Upper lobe of left lung (tissue), 6 donors: ENCODE results near the gene PWP1. TPM values are rescaled to one million over a fixed set of nuclear protein-coding genes. Genes with fewer than 3 reads are reported as not detected.

Source experiments
- ATAC-seq, 2 donors: fragments of 200-7000 bp; cut with Tn5 transposase; one replicate each; pipeline ENCODE4 v1.9.1; 2022; ENCODE audit warnings: mild to moderate bottlenecking in 2 of 2, moderate library complexity in 2 of 2; ENCODE audit not compliant: low FRiP score in 2 of 2
- DNase-seq, 2 donors: peaks; one replicate each; pipeline ENCODE4 v3.0.0-alpha.2; 2019 to 2020
- H3K27ac ChIP-seq, 4 donors: fragments of 200-600 bp; sonication (generic); one replicate each; pipeline ENCODE4 v1.5.1; 2016 to 2019
- H3K27me3 ChIP-seq, 4 donors: fragments of 200-600 bp; sonication (generic); one replicate each; pipeline ENCODE4 v1.5.1; 2017 to 2019
- H3K36me3 ChIP-seq, 4 donors: fragments of 200-600 bp; sonication (generic); one replicate each; pipeline ENCODE4 v1.5.1; 2016 to 2019
- H3K4me1 ChIP-seq, 4 donors: fragments of 200-600 bp; sonication (generic); one replicate each; pipeline ENCODE4 v1.5.1; 2018 to 2019
- H3K4me3 ChIP-seq, 4 donors: fragments of 200-600 bp; sonication (generic); one replicate each; pipeline ENCODE4 v1.5.1; 2017 to 2019; ENCODE audit warnings: mild to moderate bottlenecking in 2 of 4, moderate library complexity in 1 of 4
- H3K9me3 ChIP-seq, 4 donors: fragments of 200-600 bp; sonication (generic); one replicate each; pipeline ENCODE4 v1.5.1; 2018 to 2019
- EP300 ChIP-seq, 4 donors: sonication (generic); formaldehyde crosslinking; IDR thresholded peaks; one replicate each; pipeline ENCODE4 v1.5.1; 2017; ENCODE audit warnings: antibody characterized with exemption in 4 of 4, control low read depth in 2 of 4
- POLR2A ChIP-seq, 4 donors: fragments of 450-650 bp; IDR thresholded peaks; one replicate each; pipeline ENCODE4 v1.5.1; 2016 to 2017; ENCODE audit warnings: antibody characterized with exemption in 4 of 4, mild to moderate bottlenecking in 2 of 4
- POLR2AphosphoS5 ChIP-seq, 2 donors: sonication (generic); formaldehyde crosslinking; IDR thresholded peaks; one replicate each; pipeline ENCODE4 v1.5.1; 2017; ENCODE audit warnings: antibody characterized with exemption in 2 of 2
- WGBS, 2 donors: methylation state at CpG; one replicate each; pipeline ENCODE4 v1.1.5; 2017 to 2018; 5-methylcytosine and 5-hydroxymethylcytosine counted together
- total RNA-seq, 6 donors: library from RNA; depleted of rRNA in 4 of 6; stranded (reverse); fragments of >200 nt in 4 of 6; gene quantifications; one replicate each; pipeline versions ENCODE4 v1.1.0 to v1.2.1, GENCODE V29; 2016 to 2021
- TF ChIP-seq, protein P1 (sequence below), 6 experiments: fragments of 450-650 bp in 4 of 6; fragments of 200-600 bp in 2 of 6; sonication (generic) in 2 of 6; IDR thresholded peaks; one replicate each; pipeline ENCODE4 v1.5.1; 2016 to 2019; ENCODE audit warnings: antibody characterized with exemption in 6 of 6
- donor health status: DM: no; HTN: no; CAD: no; lungs with moderate emphysema.
- donor health status: DM: no; HTN: yes; CAD: no; lungs with severe emphysema.

Gene PWP1
- total RNA-seq, 6 donors from 2014 or later: 23.6 to 87.0 (median 39.3) TPM

DNA sequence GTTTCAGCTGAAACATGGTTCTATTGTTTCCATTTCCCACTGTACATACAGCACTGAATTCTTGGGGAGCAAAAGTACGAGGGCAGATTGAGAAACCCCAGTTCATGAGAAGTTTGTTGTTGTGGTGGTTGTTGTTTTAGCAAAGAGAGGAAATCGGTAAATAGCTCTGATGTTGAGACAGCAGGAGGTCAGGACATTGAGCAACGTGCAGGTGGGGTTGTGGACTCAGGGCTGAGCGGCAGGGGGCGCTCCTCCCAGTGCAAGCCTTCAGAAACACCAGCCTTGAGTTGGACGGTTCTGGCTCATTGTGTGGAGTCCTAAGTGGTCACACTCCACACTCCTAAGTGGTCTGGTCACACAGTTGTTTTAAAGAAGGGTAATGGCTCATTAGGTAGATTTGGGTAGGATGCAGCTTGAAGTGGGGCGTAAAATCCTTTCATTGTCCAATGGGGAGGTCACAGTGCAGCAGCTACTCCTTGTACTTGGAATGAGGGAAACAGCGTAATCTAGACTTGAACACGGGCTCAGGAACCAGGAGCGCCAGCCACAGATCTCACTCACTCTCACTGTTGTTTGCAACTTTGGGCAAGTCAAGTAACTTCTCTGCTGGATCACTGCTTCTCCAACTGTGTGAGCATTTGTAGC lies 14.5 kb upstream of the PWP1 start:
- Histone ChIP-seq H3K27me3 (no peaks in the 10 kb centered on the region), H3K4me1 (no peaks in the 10 kb centered on the region), H3K9me3 (no peaks in the 10 kb centered on the region), H3K36me3 (no peaks in the 10 kb centered on the region), H3K27ac (no peak overlapping the region), H3K4me3 (no peak overlapping the region)
- ATAC-seq (peak in 1 of 2 donors; percentile 44), DNase-seq (peak; percentile 31 to 72)
- TF ChIP-seq, protein P1, sequence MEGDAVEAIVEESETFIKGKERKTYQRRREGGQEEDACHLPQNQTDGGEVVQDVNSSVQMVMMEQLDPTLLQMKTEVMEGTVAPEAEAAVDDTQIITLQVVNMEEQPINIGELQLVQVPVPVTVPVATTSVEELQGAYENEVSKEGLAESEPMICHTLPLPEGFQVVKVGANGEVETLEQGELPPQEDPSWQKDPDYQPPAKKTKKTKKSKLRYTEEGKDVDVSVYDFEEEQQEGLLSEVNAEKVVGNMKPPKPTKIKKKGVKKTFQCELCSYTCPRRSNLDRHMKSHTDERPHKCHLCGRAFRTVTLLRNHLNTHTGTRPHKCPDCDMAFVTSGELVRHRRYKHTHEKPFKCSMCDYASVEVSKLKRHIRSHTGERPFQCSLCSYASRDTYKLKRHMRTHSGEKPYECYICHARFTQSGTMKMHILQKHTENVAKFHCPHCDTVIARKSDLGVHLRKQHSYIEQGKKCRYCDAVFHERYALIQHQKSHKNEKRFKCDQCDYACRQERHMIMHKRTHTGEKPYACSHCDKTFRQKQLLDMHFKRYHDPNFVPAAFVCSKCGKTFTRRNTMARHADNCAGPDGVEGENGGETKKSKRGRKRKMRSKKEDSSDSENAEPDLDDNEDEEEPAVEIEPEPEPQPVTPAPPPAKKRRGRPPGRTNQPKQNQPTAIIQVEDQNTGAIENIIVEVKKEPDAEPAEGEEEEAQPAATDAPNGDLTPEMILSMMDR (IDR thresholded peaks at IDR 0.05): peak in 5 of 6 experiments; percentile 33 to 48 (median 39)
- no peak for TF ChIP-seq POLR2AphosphoS5 (IDR thresholded peaks at IDR 0.05)
- WGBS, 2 donors: 38 to 40% methylated on average over 10 of the region's 10 CpGs

DNA sequence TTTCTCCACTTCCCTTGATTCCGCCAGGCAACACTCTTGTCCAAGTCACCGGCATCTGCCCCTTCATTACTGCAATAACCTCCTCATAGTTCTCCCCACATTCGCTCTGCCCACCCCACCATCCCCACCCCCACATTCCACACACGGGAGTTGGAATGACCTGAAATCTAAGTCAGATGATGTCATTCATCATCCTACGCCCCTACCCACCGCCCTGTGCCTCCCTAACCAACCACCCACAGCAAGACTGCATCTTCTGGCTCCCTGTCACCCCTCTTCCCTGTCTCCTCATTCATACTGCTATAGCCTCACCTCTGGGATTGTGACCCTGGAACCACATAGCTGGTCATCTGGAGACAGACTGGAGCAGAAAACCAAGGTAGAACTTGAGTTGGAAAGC lies 7.9 kb upstream of the PWP1 start:
- Histone ChIP-seq H3K4me1 (no peaks in the 10 kb centered on the region), H3K4me3 (no peak overlapping the region), H3K27ac (no peak overlapping the region), H3K27me3 (no peaks in the 10 kb centered on the region), H3K9me3 (no peaks in the 10 kb centered on the region), H3K36me3 (no peaks in the 10 kb centered on the region)
- DNase-seq (no peak), ATAC-seq (no peak)
- 61 to 77% methylated on average over 6 of the region's 6 CpGs for WGBS, 2 donors
- TF ChIP-seq POLR2A (IDR thresholded peaks at IDR 0.05) (no peak), EP300 (IDR thresholded peaks at IDR 0.05) (no peak), POLR2AphosphoS5 (IDR thresholded peaks at IDR 0.05) (no peak)
- TF ChIP-seq, protein P1 (IDR thresholded peaks at IDR 0.05): no peak

DNA sequence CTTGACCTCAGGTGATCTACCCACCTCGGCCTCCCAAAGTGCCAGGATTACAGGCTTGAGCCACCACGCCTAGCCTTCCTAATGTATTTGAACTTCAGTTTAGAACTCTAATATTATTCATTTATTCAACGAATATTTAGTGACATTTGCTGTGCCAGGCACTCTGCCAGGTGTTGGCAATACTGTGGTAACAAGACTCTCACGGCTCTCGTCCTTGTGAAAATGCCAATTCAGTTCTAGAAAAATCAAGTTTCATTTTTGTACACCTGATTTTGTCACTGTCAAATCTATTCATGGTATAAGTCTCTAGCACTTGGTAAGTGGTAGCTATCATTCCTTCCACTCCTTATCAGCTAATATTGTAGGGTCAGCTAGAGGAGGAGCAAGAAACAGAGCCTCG lies 6.3 kb upstream of the PWP1 start:
- H3K9me3 ChIP-seq: no peaks in the 10 kb centered on the region
- no peak overlapping the region for H3K4me3 ChIP-seq
- ATAC-seq: no peak
- TF ChIP-seq POLR2A (IDR thresholded peaks at IDR 0.05): no peak
- no peak for TF ChIP-seq POLR2AphosphoS5 (IDR thresholded peaks at IDR 0.05)
- H3K4me1 ChIP-seq: no peaks in the 10 kb centered on the region
- WGBS, 2 donors: 56 to 64% methylated on average over 6 of the region's 6 CpGs
- no peaks in the 10 kb centered on the region for H3K27me3 ChIP-seq
- H3K27ac ChIP-seq: no peak overlapping the region
- H3K36me3 ChIP-seq: no peaks in the 10 kb centered on the region
- DNase-seq: no peak

DNA sequence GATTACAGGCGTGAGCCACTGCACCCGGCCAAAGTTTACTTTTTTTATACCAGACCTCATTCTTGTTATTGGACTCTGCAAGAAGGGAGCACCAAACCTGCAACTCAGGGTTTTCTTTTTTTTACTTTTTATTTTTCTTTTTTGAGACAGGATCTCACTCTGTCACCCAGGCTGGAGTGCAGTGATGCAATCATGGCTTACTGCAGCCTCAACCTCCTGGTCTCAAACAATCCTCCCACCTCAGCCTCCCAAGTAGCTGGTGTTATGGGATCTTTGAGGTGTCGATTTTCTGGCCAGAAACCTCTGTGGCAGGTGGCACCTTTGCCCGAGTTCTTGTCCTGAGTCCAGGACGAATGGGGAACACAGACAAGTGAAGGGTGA lies 4.2 kb upstream of the PWP1 start:
- ATAC-seq: no peak
- 76 to 83% methylated on average over 5 of the region's 5 CpGs for WGBS, 2 donors
- TF ChIP-seq, protein P1 (IDR thresholded peaks at IDR 0.05): no peak
- TF ChIP-seq POLR2AphosphoS5 (IDR thresholded peaks at IDR 0.05): no peak
- no peak for TF ChIP-seq POLR2A (IDR thresholded peaks at IDR 0.05)
- no peak for TF ChIP-seq EP300 (IDR thresholded peaks at IDR 0.05)

DNA sequence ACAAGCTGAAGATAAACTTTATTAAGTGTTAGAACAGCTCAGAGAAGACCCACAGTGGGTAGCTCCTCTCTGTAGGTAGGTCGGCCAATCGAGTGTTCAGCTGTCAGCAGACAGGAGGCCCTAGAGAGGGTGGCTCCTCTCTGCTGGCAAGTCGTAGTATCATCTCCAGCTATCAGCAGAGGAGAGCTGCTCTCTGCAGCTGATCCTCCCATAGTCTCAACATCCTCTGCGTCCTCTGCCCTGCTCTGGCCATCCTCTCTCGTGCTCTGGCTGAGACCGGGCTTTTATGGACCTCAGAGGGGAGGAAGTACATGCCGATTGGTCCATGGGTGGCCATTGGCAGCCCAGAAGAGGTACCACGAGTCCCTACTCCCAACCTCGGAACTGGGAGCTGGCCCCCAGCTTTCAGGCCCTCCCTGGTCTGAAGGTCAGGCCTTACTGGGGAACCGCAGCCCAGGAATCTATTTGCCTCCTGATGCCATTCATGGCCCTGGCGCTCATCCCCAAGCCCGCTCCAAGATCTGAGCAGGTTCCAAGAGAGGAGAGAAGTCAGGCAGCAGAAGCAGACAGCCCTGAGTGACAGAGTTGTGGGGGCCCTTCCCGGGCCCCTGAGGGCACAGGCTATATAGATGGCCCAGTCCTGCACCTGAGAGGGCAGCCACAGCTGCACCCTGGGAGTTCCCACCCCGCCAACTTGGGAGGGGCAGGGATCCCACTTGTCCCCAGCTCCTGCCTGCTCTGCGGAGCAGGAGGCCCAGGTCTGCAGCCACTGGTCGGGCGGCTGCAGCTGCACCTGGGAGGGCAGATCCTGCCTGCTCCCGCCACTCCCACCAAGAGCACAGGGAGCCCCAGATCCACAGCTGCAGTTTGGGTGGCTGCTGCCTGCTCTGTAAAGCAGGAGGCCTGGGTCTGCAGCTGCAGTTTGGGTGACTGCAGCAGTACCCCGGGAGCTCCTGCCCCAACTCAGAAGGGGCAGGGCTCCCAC lies 3.5 kb upstream of the PWP1 start:
- Histone ChIP-seq H3K27ac (no peak overlapping the region), H3K27me3 (no peaks in the 10 kb centered on the region), H3K4me1 (peaks cover 16 to 22% (median 18%) of the 10 kb centered on the region in 4 donors), H3K4me3 (no peak overlapping the region), H3K36me3 (no peaks in the 10 kb centered on the region), H3K9me3 (no peaks in the 10 kb centered on the region)
- TF ChIP-seq POLR2AphosphoS5 (IDR thresholded peaks at IDR 0.05): no peak
- peak in 1 of 2 donors; percentile 54 for DNase-seq
- 72 to 79% methylated on average over 11 to 17 of the region's 19 CpGs for WGBS, 2 donors
- ATAC-seq: no peak

More for the DNA sequence above, 4.2 kb upstream of the PWP1 start:
- Histone ChIP-seq H3K36me3 (no peaks in the 10 kb centered on the region), H3K9me3 (no peaks in the 10 kb centered on the region), H3K4me1 (peaks cover 9 to 16% (median 11%) of the 10 kb centered on the region in 4 donors), H3K27me3 (no peaks in the 10 kb centered on the region), H3K27ac (no peak overlapping the region), H3K4me3 (no peak overlapping the region)
- DNase-seq: no peak
